ENCODE measurements around the gene YPEL4.

The YPEL4 gene

GRCh38 chr11:57630171-57630570 lies 19.5 kb downstream of the YPEL4 start:
- Histone ChIP-seq H3K9me3 (ENCODE audit: insufficient read depth, low read depth, low read length) (no peaks in the 10 kb centered on the region), H3K36me3 (ENCODE audit: insufficient read depth, low read length) (no peaks in the 10 kb centered on the region), H3K9ac (ENCODE audit: low read depth, low read length) (no peak overlapping the region), H3K27me3 (ENCODE audit: insufficient read depth, low read length) (no peaks in the 10 kb centered on the region), H3K27ac (ENCODE audit: low read depth, low read length) (no peak overlapping the region), H3K4me3 (ENCODE audit: low read length) (no peak overlapping the region), H3K4me1 (ENCODE audit: insufficient read depth, low read length) (no peaks in the 10 kb centered on the region)
- 95% methylated on average over 2 of the region's 2 CpGs for WGBS

GRCh38 chr11:57626895-57627294 lies 22.8 kb downstream of the YPEL4 start:
- Histone ChIP-seq H3K4me3 (ENCODE audit: low read length) (no peak overlapping the region), H3K9me3 (ENCODE audit: insufficient read depth, low read depth, low read length) (no peaks in the 10 kb centered on the region), H3K36me3 (ENCODE audit: insufficient read depth, low read length) (no peaks in the 10 kb centered on the region), H3K9ac (ENCODE audit: low read depth, low read length) (no peak overlapping the region), H3K4me1 (ENCODE audit: insufficient read depth, low read length) (no peaks in the 10 kb centered on the region), H3K27ac (ENCODE audit: low read depth, low read length) (no peak overlapping the region), H3K27me3 (ENCODE audit: insufficient read depth, low read length) (no peaks in the 10 kb centered on the region)
- 91% methylated on average over 1 of the region's 1 CpG for WGBS

- Histone ChIP-seq H3K27ac (ENCODE audit: low read depth, low read length) (no peak overlapping the region), H3K9me3 (ENCODE audit: insufficient read depth, low read depth, low read length) (peaks cover 3% of the 10 kb centered on the region), H3K4me3 (ENCODE audit: low read length) (no peak overlapping the region), H3K27me3 (ENCODE audit: insufficient read depth, low read length) (no peaks in the 10 kb centered on the region), H3K4me1 (ENCODE audit: insufficient read depth, low read length) (no peaks in the 10 kb centered on the region), H3K36me3 (ENCODE audit: insufficient read depth, low read length) (peaks cover 1% of the 10 kb centered on the region; the same call in 1 of the 2 replicates), H3K9ac (ENCODE audit: low read depth, low read length) (no peak overlapping the region)
- 98% methylated on average over 2 of the region's 2 CpGs for WGBS
Measured at GRCh38 chr11:57624864-57625263, 24.8 kb downstream of the YPEL4 start.

GRCh38 chr11:57622263-57622662 lies 27.4 kb downstream of the YPEL4 start:
- peaks cover 2% of the 10 kb centered on the region; the same call in 1 of the 2 replicates for H3K36me3 ChIP-seq (ENCODE audit: insufficient read depth, low read length)
- H3K9me3 ChIP-seq (ENCODE audit: insufficient read depth, low read depth, low read length): peaks cover 10% of the 10 kb centered on the region
- H3K9ac ChIP-seq (ENCODE audit: low read depth, low read length): no peak overlapping the region
- no peaks in the 10 kb centered on the region for H3K27me3 ChIP-seq (ENCODE audit: insufficient read depth, low read length)
- no peak overlapping the region for H3K4me3 ChIP-seq (ENCODE audit: low read length)
- no peak overlapping the region for H3K27ac ChIP-seq (ENCODE audit: low read depth, low read length)
- WGBS: 61% methylated on average over 3 of the region's 3 CpGs
- H3K4me1 ChIP-seq (ENCODE audit: insufficient read depth, low read length): no peaks in the 10 kb centered on the region

GRCh38 chr11:57620467-57620866 lies 29.2 kb downstream of the YPEL4 start:
- Histone ChIP-seq H3K4me1 (ENCODE audit: insufficient read depth, low read length) (no peaks in the 10 kb centered on the region), H3K9ac (ENCODE audit: low read depth, low read length) (no peak overlapping the region), H3K4me3 (ENCODE audit: low read length) (no peak overlapping the region), H3K9me3 (ENCODE audit: insufficient read depth, low read depth, low read length) (peaks cover 10% of the 10 kb centered on the region), H3K27me3 (ENCODE audit: insufficient read depth, low read length) (no peaks in the 10 kb centered on the region), H3K27ac (ENCODE audit: low read depth, low read length) (no peak overlapping the region), H3K36me3 (ENCODE audit: insufficient read depth, low read length) (peaks cover 2% of the 10 kb centered on the region; the same call in 1 of the 2 replicates)

GRCh38 chr11:57619331-57619730 lies 30.4 kb downstream of the YPEL4 start:
- 91% methylated on average over 2 of the region's 2 CpGs for WGBS
- no peak overlapping the region for H3K4me3 ChIP-seq (ENCODE audit: low read length)
- no peaks in the 10 kb centered on the region for H3K27me3 ChIP-seq (ENCODE audit: insufficient read depth, low read length)
- no peaks in the 10 kb centered on the region for H3K4me1 ChIP-seq (ENCODE audit: insufficient read depth, low read length)
- no peak overlapping the region for H3K9ac ChIP-seq (ENCODE audit: low read depth, low read length)
- no peak overlapping the region for H3K27ac ChIP-seq (ENCODE audit: low read depth, low read length)
- peaks cover 10% of the 10 kb centered on the region for H3K9me3 ChIP-seq (ENCODE audit: insufficient read depth, low read depth, low read length)
- peaks cover 12% of the 10 kb centered on the region for H3K36me3 ChIP-seq (ENCODE audit: insufficient read depth, low read length)

GRCh38 chr11:57618438-57618837 lies 31.3 kb downstream of the YPEL4 start:
- WGBS: 90% methylated on average over 2 of the region's 2 CpGs
- Histone ChIP-seq H3K9me3 (ENCODE audit: insufficient read depth, low read depth, low read length) (peaks cover 10% of the 10 kb centered on the region), H3K36me3 (ENCODE audit: insufficient read depth, low read length) (peaks cover 20% of the 10 kb centered on the region), H3K4me3 (ENCODE audit: low read length) (no peak overlapping the region), H3K27me3 (ENCODE audit: insufficient read depth, low read length) (no peaks in the 10 kb centered on the region), H3K9ac (ENCODE audit: low read depth, low read length) (no peak overlapping the region), H3K4me1 (ENCODE audit: insufficient read depth, low read length) (no peaks in the 10 kb centered on the region), H3K27ac (ENCODE audit: low read depth, low read length) (no peak overlapping the region)

- Histone ChIP-seq H3K27me3 (ENCODE audit: insufficient read depth, low read length) (no peaks in the 10 kb centered on the region), H3K27ac (ENCODE audit: low read depth, low read length) (no peak overlapping the region), H3K9ac (ENCODE audit: low read depth, low read length) (no peak overlapping the region), H3K4me3 (ENCODE audit: low read length) (no peak overlapping the region), H3K36me3 (ENCODE audit: insufficient read depth, low read length) (peaks cover 32% of the 10 kb centered on the region), H3K9me3 (ENCODE audit: insufficient read depth, low read depth, low read length) (peaks cover 10% of the 10 kb centered on the region), H3K4me1 (ENCODE audit: insufficient read depth, low read length) (no peaks in the 10 kb centered on the region)
- WGBS: 96% methylated on average over 3 of the region's 3 CpGs
Measured at GRCh38 chr11:57616595-57616994, 33.1 kb downstream of the YPEL4 start.

- Histone ChIP-seq H3K27ac (ENCODE audit: low read depth, low read length) (no peak overlapping the region), H3K9ac (ENCODE audit: low read depth, low read length) (no peak overlapping the region), H3K36me3 (ENCODE audit: insufficient read depth, low read length) (peaks cover 37% of the 10 kb centered on the region), H3K4me1 (ENCODE audit: insufficient read depth, low read length) (no peaks in the 10 kb centered on the region), H3K4me3 (ENCODE audit: low read length) (no peak overlapping the region), H3K27me3 (ENCODE audit: insufficient read depth, low read length) (no peaks in the 10 kb centered on the region), H3K9me3 (ENCODE audit: insufficient read depth, low read depth, low read length) (peaks cover 10% of the 10 kb centered on the region)
- WGBS: 89% methylated on average over 1 of the region's 1 CpG
Measured at GRCh38 chr11:57615308-57615707, 34.4 kb downstream of the YPEL4 start.

GRCh38 chr11:57614234-57614772 lies 35.4 kb downstream of the YPEL4 start:
- Histone ChIP-seq H3K36me3 (ENCODE audit: insufficient read depth, low read length) (peaks cover 41% of the 10 kb centered on the region), H3K9me3 (ENCODE audit: insufficient read depth, low read depth, low read length) (0 out of 2 replicates have a peak, but pooled peaks cover 2% of the 10 kb centered on the region), H3K4me3 (ENCODE audit: low read length) (no peak overlapping the region), H3K4me1 (ENCODE audit: insufficient read depth, low read length) (no peaks in the 10 kb centered on the region), H3K27ac (ENCODE audit: low read depth, low read length) (no peak overlapping the region), H3K27me3 (ENCODE audit: insufficient read depth, low read length) (no peaks in the 10 kb centered on the region), H3K9ac (ENCODE audit: low read depth, low read length) (no peak overlapping the region)
- 78% methylated on average over 10 of the region's 10 CpGs for WGBS

- no peaks in the 10 kb centered on the region for H3K9me3 ChIP-seq (ENCODE audit: insufficient read depth, low read depth, low read length)
- H3K27ac ChIP-seq (ENCODE audit: low read depth, low read length): no peak overlapping the region
- H3K36me3 ChIP-seq (ENCODE audit: insufficient read depth, low read length): peaks cover 62% of the 10 kb centered on the region
- H3K9ac ChIP-seq (ENCODE audit: low read depth, low read length): no peak overlapping the region
- WGBS: 82% methylated on average over 4 of the region's 4 CpGs
- H3K4me3 ChIP-seq (ENCODE audit: low read length): no peak overlapping the region
- no peaks in the 10 kb centered on the region for H3K27me3 ChIP-seq (ENCODE audit: insufficient read depth, low read length)
- H3K4me1 ChIP-seq (ENCODE audit: insufficient read depth, low read length): no peaks in the 10 kb centered on the region
Measured at GRCh38 chr11:57610170-57610569, 39.5 kb downstream of the YPEL4 start.

GRCh38 chr11:57605028-57605420 lies 44.7 kb downstream of the YPEL4 start:
- Histone ChIP-seq H3K9me3 (ENCODE audit: insufficient read depth, low read depth, low read length) (no peaks in the 10 kb centered on the region), H3K4me1 (ENCODE audit: insufficient read depth, low read length) (no peaks in the 10 kb centered on the region), H3K4me3 (ENCODE audit: low read length) (no peak overlapping the region), H3K27me3 (ENCODE audit: insufficient read depth, low read length) (no peaks in the 10 kb centered on the region), H3K9ac (ENCODE audit: low read depth, low read length) (no peak overlapping the region), H3K27ac (ENCODE audit: low read depth, low read length) (no peak overlapping the region), H3K36me3 (ENCODE audit: insufficient read depth, low read length) (peaks cover 38% of the 10 kb centered on the region)
- 91% methylated on average over 5 of the region's 5 CpGs for WGBS

Measured in HUES64 (cell line).